ENCODE measurements around the gene NYAP2.

DNA sequence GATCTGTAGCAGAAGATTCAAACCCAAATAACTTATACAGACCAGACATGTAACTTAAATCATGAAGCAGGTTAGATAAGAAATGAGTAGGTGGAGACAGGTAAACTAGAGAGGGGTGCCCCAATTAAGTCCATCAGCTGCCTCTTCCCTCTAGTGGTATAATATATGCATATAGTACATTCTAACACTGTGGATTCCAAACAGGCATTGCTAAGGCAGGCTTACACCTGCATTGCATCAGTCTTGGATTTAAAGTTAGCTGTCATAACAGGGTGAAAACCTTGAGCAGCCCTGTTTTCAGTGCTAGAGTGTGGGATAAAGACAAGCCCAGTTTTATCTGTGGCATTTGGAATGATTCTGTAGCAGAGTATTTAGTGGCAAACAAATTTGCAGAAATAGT is 63.4 kb downstream of the NYAP2 start:
- TF ChIP-seq, protein P1, sequence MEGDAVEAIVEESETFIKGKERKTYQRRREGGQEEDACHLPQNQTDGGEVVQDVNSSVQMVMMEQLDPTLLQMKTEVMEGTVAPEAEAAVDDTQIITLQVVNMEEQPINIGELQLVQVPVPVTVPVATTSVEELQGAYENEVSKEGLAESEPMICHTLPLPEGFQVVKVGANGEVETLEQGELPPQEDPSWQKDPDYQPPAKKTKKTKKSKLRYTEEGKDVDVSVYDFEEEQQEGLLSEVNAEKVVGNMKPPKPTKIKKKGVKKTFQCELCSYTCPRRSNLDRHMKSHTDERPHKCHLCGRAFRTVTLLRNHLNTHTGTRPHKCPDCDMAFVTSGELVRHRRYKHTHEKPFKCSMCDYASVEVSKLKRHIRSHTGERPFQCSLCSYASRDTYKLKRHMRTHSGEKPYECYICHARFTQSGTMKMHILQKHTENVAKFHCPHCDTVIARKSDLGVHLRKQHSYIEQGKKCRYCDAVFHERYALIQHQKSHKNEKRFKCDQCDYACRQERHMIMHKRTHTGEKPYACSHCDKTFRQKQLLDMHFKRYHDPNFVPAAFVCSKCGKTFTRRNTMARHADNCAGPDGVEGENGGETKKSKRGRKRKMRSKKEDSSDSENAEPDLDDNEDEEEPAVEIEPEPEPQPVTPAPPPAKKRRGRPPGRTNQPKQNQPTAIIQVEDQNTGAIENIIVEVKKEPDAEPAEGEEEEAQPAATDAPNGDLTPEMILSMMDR (conservative IDR thresholded peaks at IDR 0.05; ENCODE audit: low read length), result no peak
- no peak for TF ChIP-seq EZH2phosphoT487 (IDR thresholded peaks at IDR 0.05; ENCODE audit: borderline replicate concordance, low read depth, low read length)

Data from OCI-LY7 (cell line).